Fibroblast of lung (primary cell): ENCODE data around the gene RAG1. TPM values are rescaled to one million over a fixed set of nuclear protein-coding genes. Genes with fewer than 3 reads are reported as not detected.

Experiments
- DNase-seq, 2 donors: peaks; one replicate each; pipeline versions ENCODE4 v3.0.0 to v3.0.0-alpha.2; 2010; ENCODE audit warnings: low read depth in 2 of 2
- H2AFZ ChIP-seq: 2 replicates; pipeline ENCODE4 v1.5.1; 2012; ENCODE audit warnings: low read length, control low read depth, inconsistent platforms
- H3K27ac ChIP-seq: 2 replicates; pipeline ENCODE4 v1.5.1; 2011; ENCODE audit warnings: low read length, control low read depth; ENCODE audit not compliant: insufficient read depth
- H3K27me3 ChIP-seq: 2 replicates; pipeline ENCODE4 v1.5.1; 2011; ENCODE audit warnings: mild to moderate bottlenecking, low read length; ENCODE audit not compliant: control insufficient read depth, insufficient read depth
- H3K36me3 ChIP-seq: 2 replicates; pipeline ENCODE4 v1.5.1; 2011; ENCODE audit warnings: low read length; ENCODE audit not compliant: control insufficient read depth, insufficient read depth
- H3K4me1 ChIP-seq: 2 replicates; pipeline ENCODE4 v1.5.1; 2011; ENCODE audit warnings: low read length; ENCODE audit not compliant: control insufficient read depth, insufficient read depth; ENCODE audit errors: extremely low read depth
- H3K4me2 ChIP-seq: 2 replicates; pipeline ENCODE4 v1.5.1; 2011; ENCODE audit warnings: low read length, control low read depth; ENCODE audit not compliant: insufficient read depth; ENCODE audit errors: extremely low read depth
- H3K4me3 ChIP-seq, 4 experiments: fragments of 200-600 bp in 1 of 4; sonication (generic) in 1 of 4; replicated peaks in 1 of 4; 2 replicates each; pipeline ENCODE4 v1.5.1; 2011 to 2016; ENCODE audit warnings: low read length in 4 of 4, low read depth in 3 of 4, mild to moderate bottlenecking in 3 of 4, control low read depth in 2 of 4, inconsistent platforms in 1 of 4, mixed read lengths in 1 of 4; ENCODE audit not compliant: insufficient read depth in 1 of 4; ENCODE audit errors: control extremely low read depth in 1 of 4
- H3K79me2 ChIP-seq: 2 replicates; pipeline ENCODE4 v1.5.1; 2012; ENCODE audit warnings: mild to moderate bottlenecking, low read length, inconsistent platforms; ENCODE audit not compliant: control insufficient read depth, insufficient read depth
- H3K9ac ChIP-seq: 2 replicates; pipeline ENCODE4 v1.5.1; 2011; ENCODE audit warnings: mild to moderate bottlenecking, low read length, control low read depth; ENCODE audit not compliant: insufficient read depth
- H3K9me3 ChIP-seq: 2 replicates; pipeline ENCODE4 v1.5.1; 2012; ENCODE audit warnings: low read depth, low read length; ENCODE audit not compliant: control insufficient read depth, insufficient read depth
- H4K20me1 ChIP-seq: 2 replicates; pipeline ENCODE4 v1.5.1; 2011; ENCODE audit warnings: low read length; ENCODE audit not compliant: control insufficient read depth, insufficient read depth; ENCODE audit errors: extremely low read depth
- CTCF ChIP-seq, 2 donors: IDR thresholded peaks in 1 of 2; conservative IDR thresholded peaks in 1 of 2; 1 replicate in 1 of 2; 2 replicates in 1 of 2; pipeline ENCODE4 v1.5.1; 2011 to 2012; ENCODE audit warnings: low read length in 2 of 2, control low read depth in 1 of 2, inconsistent platforms in 1 of 2, low read depth in 1 of 2, mild to moderate bottlenecking in 1 of 2
- EZH2 ChIP-seq: IDR thresholded peaks from 2 replicates; pipeline ENCODE4 v1.5.1; 2012; ENCODE audit warnings: low read length, control low read depth, mild to moderate bottlenecking; ENCODE audit errors: missing control alignments
- polyA plus RNA-seq, 2 donors: library from polyadenylated mRNA; depleted of rRNA in 1 of 2; stranded (reverse) in 1 of 2; unstranded in 1 of 2; fragments of >200 nt; gene quantifications; 2 replicates each; pipeline ENCODE4 v1.2.1, GENCODE V29; 2011 to 2012; ENCODE audit warnings: missing spikeins in 1 of 2
- total RNA-seq: library from RNA; depleted of rRNA; stranded (reverse); fragments of >200 nt; gene quantifications from 2 replicates; pipeline ENCODE4 v1.2.1, GENCODE V29; 2014

Gene RAG1
- total and polyA plus RNA-seq, 2 donors (not counting 1 experiment from before 2014, with no cell fraction given): 0.08 to 0.99 TPM

- Histone ChIP-seq H4K20me1 (no peaks in the 10 kb centered on the region), H3K9me3 (no peaks in the 10 kb centered on the region), H3K27ac (no peak overlapping the region), H3K79me2 (no peaks in the 10 kb centered on the region), H2AFZ (no peak overlapping the region), H3K4me3 (no peak overlapping the region), H3K4me1 (no peaks in the 10 kb centered on the region), H3K9ac (no peak overlapping the region), H3K36me3 (no peaks in the 10 kb centered on the region), H3K27me3 (no peaks in the 10 kb centered on the region), H3K4me2 (no peak overlapping the region)
- TF ChIP-seq CTCF (conservative IDR thresholded peaks at IDR 0.05 in 1 of 2, IDR thresholded peaks at IDR 0.05 in 1 of 2; ENCODE audit: low read depth in 1 of 2, low read length in 2 of 2) (no peak), EZH2 (no peak)
- no peak for DNase-seq
Observed at GRCh38 chr11:36627471-36627870, 59.7 kb downstream of the RAG1 start.

DNA sequence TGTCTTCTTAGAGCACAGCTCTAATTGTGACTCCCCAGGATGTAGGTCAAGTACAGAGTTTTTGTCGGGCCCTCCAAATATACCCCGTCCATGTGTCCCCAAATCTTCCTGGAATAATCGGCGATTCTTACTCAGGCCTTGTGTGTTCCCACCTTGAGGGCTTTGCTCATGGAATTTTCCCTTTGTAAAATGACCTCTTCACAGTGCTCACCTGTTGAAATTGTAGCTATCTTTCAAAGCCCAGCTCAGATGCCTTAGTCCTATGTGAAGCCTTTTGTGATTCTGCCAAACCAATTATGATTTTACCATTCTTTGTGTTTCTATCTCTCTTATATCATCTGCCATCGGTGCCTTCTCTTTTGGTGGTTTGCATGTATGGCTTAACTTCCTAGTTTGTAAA is 60.3 kb downstream of the RAG1 start:
- H3K27ac ChIP-seq: no peak overlapping the region
- H3K79me2 ChIP-seq: no peaks in the 10 kb centered on the region
- TF ChIP-seq EZH2 (no peak), CTCF (conservative IDR thresholded peaks at IDR 0.05 in 1 of 2, IDR thresholded peaks at IDR 0.05 in 1 of 2; ENCODE audit: low read depth in 1 of 2, low read length in 2 of 2) (no peak)
- no peaks in the 10 kb centered on the region for H3K27me3 ChIP-seq
- H3K4me1 ChIP-seq: no peaks in the 10 kb centered on the region
- H3K9me3 ChIP-seq: no peaks in the 10 kb centered on the region
- no peaks in the 10 kb centered on the region for H3K36me3 ChIP-seq
- no peak overlapping the region for H2AFZ ChIP-seq
- no peaks in the 10 kb centered on the region for H4K20me1 ChIP-seq
- DNase-seq: no peak
- H3K4me2 ChIP-seq: no peak overlapping the region
- no peak overlapping the region for H3K9ac ChIP-seq
- no peak overlapping the region for H3K4me3 ChIP-seq

- Histone ChIP-seq H2AFZ (no peak overlapping the region), H3K9ac (no peak overlapping the region), H3K79me2 (no peaks in the 10 kb centered on the region), H3K4me1 (no peaks in the 10 kb centered on the region), H4K20me1 (no peaks in the 10 kb centered on the region), H3K4me2 (no peak overlapping the region), H3K27me3 (no peaks in the 10 kb centered on the region), H3K27ac (no peak overlapping the region), H3K4me3 (no peak overlapping the region), H3K36me3 (no peaks in the 10 kb centered on the region), H3K9me3 (no peaks in the 10 kb centered on the region)
- DNase-seq: no peak
- no peak for TF ChIP-seq EZH2
- TF ChIP-seq CTCF (conservative IDR thresholded peaks at IDR 0.05 in 1 of 2, IDR thresholded peaks at IDR 0.05 in 1 of 2; ENCODE audit: low read depth in 1 of 2, low read length in 2 of 2): no peak
Observed at GRCh38 chr11:36628765-36629244, 61.0 kb downstream of the RAG1 start.

Other genes starting within 250 kb of the RAG1 start
- gene TRAF6, start 57.7 kb upstream of the RAG1 start, total RNA-seq: 5.6 and 6.6 TPM in 2 replicates
- gene TRAF6, start 57.7 kb upstream of the RAG1 start, polyA plus RNA-seq: 7.5 and 9.0 TPM in 2 replicates
- 41.1 and 47.0 TPM in 2 replicates for gene IFTAP, start 26.5 kb downstream of the RAG1 start, total RNA-seq
- 34.6 and 42.7 TPM in 2 replicates for gene IFTAP, start 26.5 kb downstream of the RAG1 start, polyA plus RNA-seq
- gene RAG2, start 30.2 kb downstream of the RAG1 start, total RNA-seq: not detected in 2 replicates
- gene RAG2, start 30.2 kb downstream of the RAG1 start, polyA plus RNA-seq: not detected in 2 replicates